Activated CD8-positive, alpha-beta memory T cell treated with anti-CD3 and anti-CD28 coated beads for 1 hour (primary cell): ENCODE results near the gene DNMT3B.
"Not testable (repeated sequence)": the region's sequence is repeated elsewhere in the genome, so short reads cannot be mapped to it uniquely, and the experiment has no call there.

ENCODE experiments used
- DNase-seq, 2 donors: peaks; one replicate each; pipeline ENCODE4 v3.0.0-alpha.2; 2020; ENCODE audit warnings: low read depth in 1 of 2; ENCODE audit errors: extremely low read depth in 1 of 2

Gene DNMT3B

DNA sequence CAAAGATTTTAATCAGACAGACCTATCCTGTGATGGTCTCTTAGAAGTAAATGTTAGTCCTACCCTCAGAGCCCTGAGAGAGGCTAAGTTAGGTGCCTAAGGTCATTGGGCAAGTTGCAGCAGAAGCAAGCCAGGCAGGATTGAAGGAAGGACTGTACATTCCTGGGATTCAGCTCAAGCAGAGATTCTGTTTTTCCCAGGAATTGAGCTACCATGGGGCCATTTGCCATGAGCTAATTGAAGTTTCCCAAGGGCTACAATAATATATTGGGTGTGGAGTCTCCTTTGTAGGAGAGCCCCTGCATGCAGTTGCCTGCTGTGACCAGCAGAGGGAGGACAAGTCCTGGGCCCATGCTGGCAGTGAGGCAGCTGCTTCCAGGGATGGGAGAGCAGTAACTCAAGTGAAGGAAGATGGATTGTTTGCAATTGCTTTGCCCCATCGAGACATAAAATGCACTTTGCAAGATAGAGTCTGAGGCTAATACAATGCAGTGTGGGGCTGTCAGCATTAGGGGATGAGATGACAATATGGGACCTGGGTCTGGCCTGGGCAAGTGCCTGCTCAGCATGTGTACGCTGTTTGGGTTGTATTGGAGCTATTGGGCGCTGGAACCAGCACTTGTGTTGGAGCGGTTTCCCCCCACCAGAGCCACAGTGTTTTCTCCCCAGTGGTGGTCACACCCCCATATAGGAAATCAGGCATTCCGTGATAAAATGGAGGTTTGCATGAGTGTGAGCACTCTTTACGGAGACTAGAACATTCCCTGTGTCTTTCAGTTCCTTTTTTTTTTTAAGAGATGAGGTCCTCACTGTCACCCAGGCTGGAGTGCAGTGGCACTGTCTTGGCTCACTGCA, 27.9 kb downstream of the DNMT3B start:
- peak; percentile 32 to 54 for DNase-seq

DNA sequence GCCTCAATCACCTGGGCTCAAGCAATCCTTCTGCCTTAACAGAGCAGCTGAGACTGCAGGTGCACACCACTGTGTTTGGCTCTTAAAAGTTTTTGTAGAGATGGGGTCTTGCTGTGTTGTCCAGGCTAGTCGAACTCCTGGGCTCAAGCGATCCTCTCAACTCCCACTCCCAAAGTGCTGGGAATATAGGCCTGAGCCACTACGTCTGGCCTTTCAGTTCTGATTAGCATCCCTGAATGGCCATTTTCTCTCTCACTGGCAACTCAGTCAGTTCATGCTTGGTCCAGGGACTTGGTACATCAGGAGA, 28.5 kb downstream of the DNMT3B start:
- DNase-seq = no peak

DNA sequence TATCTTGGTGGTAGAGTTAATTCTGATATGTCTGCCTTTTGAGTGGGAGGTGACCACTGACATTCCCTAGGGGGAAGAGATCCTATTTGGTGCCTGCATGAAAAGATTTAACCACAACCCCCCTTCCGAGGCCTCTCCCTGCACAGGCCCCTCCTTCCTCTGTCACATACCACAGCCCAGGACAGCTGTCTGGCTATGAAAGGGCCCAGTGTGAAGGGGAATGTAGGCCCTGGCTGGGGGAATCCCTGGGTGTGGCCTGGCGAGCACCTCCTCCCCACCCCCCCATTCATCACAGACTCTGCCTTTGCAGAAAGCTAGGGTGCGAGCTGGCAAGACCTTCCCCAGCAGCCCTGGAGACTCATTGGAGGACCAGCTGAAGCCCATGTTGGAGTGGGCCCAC, 30.1 kb downstream of the DNMT3B start:
- no peak for DNase-seq

DNA sequence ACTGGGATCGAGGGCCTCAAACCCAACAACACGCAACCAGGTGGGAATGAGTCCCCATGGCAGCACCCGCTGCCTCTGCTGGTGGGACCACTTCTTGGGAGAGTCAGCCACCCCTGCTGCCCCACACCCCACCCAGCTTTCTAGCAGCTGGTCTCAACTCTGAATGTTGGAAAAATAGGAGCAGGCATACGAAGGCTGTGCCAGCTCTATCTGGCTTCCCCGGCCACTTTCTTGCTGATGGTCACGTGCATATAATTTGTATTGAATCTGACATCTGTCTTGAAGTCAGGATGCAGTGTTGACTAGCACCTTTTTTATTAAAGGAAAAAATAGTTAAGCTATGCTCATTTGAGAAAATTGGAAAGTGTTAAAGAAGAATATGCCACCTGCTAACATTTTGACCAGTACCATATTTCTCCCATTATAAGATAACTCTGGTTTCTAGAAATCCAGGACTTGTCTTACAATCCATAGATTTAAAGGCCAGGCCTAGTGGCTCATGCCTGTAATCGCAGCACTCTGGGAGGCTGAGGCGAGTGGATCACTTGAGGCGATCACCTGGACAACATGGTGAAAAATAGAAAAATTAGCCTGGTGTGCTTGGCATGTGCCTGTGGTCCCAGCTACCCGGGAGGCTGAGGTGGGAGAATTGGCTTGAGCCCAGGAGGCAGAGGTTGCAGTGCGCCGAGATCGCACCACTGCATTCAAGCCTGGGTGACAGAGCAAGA, 30.7 kb downstream of the DNMT3B start:
- DNase-seq = no peak

DNA sequence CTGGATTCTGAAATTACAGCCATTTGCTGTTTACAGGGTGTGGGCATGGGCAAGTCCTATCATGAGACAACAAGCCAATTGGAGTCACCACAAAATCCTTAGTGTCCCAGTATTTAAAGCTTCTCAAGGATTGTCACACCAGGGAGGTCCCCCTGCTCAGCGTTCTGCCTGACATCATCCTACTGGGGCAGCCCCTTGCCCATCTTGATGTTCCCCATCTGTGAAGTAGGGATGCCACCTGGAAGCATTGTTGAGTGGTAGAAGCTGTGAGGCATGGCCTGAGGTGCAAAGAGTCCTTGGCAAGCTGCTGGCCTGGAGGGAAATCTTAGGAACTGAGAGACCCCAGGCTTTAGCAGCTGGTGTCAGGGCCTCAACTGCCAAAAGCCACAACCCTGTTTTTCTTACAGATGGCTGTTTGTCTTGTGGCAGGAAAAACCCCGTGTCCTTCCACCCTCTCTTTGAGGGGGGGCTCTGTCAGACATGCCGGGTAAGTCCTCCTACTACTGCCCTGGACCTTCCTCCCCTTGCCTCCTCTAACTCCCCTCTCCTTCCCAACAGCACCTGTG, 34.3 kb downstream of the DNMT3B start:
- DNase-seq = no peak

DNA sequence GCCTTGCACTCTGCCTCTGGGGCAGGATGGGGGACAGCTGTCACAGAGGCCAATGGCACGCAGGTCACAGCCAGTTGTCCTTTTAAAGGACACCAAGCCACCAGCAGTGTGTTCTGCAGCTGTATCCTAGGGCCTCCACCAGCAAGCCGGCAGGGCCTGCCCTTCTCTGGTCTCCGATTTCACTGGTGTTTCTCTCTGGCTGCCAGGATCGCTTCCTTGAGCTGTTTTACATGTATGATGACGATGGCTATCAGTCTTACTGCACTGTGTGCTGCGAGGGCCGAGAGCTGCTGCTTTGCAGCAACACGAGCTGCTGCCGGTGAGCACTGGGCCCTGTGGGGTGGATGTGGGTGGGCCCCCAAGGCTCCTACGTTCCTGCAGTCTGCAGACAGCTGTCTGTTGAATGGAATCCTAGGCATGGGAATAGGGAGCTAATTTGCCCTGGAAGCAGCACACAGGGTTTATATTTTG, 34.8 kb downstream of the DNMT3B start:
- no peak for DNase-seq

DNA sequence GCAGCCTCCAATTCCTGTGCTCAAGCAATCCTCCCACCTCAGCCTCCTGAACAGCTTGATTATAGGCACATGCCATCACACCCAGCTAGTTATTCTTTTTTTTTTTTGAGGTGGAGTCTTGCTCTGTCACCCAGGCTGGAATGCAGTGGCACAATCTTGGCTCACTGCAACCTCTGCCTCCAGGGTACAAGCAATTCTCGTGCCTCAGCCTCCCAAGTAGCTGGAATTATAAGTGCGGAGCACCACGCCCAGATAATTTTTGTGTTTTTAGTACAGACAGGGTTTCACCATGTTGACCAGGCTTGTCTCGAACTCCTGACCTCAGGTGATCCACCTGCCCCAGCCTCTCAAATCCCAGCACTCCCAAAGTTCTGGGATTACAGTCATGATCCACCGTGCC, 35.4 kb downstream of the DNMT3B start:
- DNase-seq = not testable (repeated sequence)

DNA sequence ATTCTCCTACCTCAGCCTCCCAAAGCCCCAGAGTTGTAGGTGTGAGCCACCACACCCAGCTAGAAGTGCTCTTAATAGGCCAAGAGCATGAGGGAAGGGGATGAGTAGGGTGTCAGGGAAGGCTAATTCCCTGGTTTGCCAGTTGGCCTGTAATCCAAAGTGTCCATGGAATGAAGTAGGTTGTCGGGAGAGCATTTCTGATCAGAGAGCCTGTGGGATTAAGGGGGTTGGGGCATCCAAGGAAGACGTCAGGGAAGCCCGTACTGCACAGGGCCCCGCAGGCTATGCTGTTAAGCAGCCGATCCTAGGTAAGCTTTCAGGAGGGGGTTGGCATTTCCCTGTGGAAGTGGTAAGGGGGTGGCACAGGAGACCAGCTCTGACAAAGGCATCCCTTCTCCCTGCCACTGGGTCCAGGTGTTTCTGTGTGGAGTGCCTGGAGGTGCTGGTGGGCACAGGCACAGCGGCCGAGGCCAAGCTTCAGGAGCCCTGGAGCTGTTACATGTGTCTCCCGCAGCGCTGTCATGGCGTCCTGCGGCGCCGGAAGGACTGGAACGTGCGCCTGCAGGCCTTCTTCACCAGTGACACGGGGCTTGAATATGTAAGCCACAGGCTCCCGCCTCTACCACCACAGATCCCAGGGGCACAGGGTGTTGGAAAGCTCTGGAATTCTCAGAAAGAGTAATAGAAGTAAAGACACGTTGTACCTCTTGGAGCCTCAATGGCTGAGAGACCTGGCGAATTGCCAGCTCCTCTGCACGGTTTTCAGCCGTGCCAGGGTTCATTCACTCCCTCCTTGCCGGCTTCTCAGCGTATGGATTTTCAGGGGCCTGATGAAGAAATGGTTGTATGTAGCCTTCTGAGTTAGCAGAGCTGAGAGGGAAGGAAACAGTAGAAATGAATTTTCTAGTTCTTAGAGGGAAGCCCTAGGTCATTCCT, 36.1 kb downstream of the DNMT3B start:
- no peak for DNase-seq

DNA sequence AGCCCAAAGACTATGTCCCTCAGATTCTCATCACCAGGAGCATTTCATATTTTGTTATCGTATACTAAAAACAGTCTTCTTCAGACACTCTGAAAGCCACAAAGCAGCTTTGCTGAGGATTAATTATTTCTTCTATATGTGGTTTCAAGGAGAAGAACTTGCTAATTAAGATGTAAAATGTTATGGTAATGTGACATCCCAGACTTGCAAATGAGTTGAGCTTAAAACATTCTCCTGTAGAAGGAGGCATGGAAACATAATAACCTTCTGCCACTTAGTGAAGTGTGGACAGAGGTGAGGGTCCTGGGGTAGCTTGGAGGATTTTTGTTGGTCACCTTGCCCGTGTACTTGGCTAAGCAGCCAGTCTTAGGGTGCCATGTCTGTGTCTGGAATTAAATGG, 40.9 kb downstream of the DNMT3B start:
- no peak for DNase-seq

DNA sequence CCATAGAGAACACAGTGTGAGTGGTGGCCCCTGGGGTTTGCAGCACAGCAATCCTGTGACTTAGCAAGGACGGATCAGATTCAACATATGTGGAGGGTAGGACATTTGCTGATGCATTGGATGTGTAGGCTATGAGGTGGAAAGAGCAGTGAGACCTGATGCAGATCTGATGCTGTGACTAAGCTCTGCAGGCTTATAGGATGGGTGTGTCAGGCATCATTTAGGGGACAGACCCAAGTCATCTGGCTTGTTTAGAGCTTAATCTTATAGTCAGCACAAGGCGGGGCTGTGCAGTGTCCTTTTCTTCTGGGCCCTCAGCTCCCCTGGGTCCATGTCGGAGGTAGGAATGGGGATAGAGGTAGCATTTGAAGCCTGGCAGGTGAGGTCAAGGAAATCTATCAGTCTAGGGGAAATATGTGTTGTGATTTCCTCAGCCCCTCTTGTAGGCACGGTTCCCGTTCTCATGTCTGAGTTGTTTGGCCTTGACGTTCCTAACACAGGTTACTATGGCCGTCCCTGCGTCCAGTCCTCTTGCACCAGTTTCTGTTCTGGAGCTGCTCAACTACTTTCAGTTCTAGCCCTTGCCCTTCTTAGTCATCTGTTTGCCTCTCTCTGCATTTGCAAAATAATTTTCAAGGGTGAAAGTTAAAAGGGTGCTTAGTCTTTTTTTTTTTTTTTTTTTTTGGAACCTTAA, 42.0 kb downstream of the DNMT3B start:
- DNase-seq = no peak

DNA sequence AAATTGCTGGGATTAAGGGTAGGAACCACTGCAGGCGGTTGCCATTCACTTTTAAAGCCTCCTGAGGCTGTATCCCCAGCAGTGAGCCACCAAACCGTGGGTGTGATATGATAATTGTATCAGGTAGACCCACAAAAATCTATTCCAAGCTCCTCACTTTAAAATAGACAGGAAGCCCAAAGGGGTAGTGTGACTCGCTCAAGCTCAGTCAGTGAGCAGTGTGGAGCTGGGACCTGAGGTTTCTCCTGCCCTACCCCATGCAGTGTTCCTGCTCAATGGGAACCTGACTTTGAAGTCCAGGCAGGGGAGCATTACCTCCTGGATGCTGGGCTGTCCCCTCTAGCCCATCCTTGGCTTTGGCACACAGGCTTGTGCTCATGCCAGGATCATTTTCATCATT, 42.6 kb downstream of the DNMT3B start:
- no peak for DNase-seq

DNA sequence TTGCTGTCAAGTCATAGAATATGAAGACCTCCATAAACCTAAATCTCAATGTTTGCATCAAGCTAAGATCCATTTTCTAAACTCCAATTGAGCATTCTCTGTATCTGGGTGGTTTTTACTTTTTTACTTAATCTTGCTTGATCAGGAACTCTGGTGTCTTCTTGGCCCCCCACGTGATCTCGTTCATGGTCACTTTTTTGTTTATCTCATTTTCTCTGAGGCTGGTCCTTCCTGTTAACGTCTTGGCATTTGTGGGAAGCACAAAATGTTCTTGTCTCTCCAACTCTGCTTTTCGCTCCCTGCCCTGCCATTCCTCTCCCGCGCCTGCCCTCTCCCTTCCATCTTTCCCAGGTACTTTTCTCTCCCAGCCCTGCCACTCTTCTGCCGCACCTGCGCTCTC, 43.5 kb downstream of the DNMT3B start:
- DNase-seq = no peak

DNA sequence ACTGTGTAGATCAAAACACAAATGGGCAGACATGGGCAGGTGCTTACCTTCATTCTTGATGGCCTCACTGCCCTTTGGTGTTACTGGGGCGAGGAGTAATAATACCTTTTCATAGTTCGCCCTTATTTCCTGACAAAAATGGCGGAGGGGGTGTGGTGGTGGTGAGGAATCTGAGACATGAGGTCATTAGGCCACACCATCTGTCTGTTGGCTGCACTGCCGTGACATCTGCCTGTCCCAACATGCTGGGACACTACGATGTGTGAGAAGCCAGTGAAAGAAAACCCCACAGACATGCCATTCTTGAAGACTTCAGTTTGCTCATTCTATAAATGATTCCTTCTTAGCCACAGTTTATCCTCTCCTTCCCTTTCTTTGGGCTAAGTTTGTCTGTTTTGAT, 44.2 kb downstream of the DNMT3B start:
- DNase-seq = no peak

DNA sequence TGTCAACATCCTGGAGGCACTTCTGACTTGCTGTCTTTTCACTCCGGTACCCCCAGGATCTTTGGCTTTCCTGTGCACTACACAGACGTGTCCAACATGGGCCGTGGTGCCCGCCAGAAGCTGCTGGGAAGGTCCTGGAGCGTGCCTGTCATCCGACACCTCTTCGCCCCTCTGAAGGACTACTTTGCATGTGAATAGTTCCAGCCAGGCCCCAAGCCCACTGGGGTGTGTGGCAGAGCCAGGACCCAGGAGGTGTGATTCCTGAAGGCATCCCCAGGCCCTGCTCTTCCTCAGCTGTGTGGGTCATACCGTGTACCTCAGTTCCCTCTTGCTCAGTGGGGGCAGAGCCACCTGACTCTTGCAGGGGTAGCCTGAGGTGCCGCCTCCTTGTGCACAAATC, 45.5 kb downstream of the DNMT3B start:
- DNase-seq = no peak

DNA sequence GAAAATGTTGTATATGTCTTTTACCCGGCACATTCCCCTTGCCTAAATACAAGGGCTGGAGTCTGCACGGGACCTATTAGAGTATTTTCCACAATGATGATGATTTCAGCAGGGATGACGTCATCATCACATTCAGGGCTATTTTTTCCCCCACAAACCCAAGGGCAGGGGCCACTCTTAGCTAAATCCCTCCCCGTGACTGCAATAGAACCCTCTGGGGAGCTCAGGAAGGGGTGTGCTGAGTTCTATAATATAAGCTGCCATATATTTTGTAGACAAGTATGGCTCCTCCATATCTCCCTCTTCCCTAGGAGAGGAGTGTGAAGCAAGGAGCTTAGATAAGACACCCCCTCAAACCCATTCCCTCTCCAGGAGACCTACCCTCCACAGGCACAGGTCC, 46.3 kb downstream of the DNMT3B start:
- DNase-seq = no peak

DNA sequence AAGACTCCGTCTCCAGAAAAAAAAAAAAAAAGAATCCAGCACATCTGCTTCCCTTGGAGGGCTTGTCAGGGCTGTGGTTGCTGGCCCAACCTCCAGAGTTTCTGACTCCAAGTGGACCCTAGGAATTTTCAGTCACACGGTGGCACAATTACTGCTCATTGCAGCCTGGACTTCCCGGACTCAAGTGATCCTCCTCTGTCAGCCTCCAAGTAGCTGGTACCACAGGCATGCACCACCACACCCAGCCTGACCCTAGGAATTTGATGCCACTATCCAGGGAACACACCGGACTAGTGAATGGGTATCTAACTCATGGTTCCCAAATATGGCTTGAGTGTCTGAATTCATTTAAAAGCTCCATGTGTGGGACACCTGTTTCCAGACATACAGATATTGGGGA, 47.7 kb downstream of the DNMT3B start:
- no peak for DNase-seq

DNA sequence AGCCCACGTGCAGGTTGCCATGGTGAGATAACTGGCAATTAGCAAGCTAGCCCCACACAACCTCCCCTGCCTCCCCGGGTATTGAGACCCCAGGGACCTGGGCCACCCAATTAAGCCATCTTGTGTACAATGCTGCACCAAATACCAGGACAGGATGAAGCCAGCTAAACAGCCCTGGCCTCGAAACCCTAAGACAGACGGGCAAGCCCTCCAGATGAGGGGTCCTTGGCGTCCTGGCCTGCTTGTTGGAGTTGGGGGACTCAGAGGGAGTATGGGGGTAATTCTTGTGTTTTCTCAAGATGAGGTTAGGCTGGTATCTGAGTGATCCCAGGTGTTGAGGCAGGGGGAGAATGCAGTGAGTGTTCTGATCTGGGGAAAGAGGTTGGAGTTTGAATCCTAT, 48.8 kb downstream of the DNMT3B start:
- no peak for DNase-seq

DNA sequence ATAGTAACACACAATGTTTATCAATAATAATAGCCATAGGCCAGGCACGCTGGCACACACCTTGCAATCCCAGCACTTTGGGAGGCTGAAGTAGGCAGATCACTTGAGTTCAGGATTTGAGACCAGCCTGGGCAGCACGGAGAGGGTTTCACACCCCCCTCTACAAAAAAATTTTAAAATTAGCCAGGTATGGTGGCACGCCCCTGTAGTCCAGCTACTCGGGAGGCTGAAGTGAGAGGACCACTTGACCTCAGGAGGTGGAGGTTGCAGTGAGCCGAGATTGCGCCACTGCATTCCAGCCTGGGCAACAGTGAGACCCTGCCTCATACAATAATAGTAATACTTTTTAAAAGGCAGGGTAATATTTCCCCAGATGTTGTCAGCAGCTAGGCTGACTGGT, 49.7 kb downstream of the DNMT3B start:
- DNase-seq = no peak

DNA sequence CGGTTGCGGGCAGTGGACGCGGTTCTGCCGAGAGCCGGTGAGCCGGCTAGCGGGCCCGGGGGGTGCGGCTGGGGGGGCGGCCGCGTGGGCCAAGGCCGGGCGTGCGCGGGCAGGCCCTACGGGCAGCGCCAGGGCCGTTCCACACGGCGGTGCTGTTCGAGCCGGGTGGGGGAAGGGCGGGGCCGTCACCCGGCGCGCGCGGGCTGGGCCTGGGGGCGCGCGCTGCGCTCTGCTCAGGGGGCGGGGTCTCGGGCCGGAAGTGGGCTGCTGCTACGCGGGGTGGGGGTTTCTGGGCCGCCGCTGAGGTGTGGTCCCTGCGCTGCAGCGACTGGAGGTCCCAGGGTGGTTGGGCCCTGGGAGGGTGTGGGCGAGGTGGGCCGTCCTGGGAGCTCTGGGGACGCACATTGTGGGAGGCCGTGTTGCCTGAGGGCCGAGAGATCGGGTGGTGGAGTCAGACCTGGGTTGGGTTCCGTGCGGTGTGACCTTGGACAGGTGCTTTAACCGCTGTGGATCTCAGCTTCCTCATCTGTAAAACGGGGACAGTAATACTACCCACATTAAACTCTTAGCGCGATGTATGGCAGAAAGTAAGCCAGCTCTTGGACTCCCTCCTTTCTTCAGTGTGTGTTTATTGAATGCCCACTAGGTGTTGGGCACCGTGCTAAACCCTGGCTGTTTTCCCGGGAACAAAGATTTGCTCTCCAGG, 58.0 kb downstream of the DNMT3B start:
- peak; percentile 26 to 80 for DNase-seq
